Adrenal gland (tissue), 5 donors: ENCODE results near the gene NIM1K.

ENCODE experiments used
- POLR2A ChIP-seq, 2 donors: fragments of 450-650 bp; IDR thresholded peaks; one replicate each; pipeline ENCODE4 v1.6.1; 2017; ENCODE audit warnings: antibody characterized with exemption in 2 of 2, mild to moderate bottlenecking in 2 of 2, moderate library complexity in 1 of 2
- TF ChIP-seq, protein P1 (sequence below), 6 experiments: fragments of 450-650 bp in 4 of 6; fragments of 200-600 bp in 2 of 6; sonication (generic) in 1 of 6; IDR thresholded peaks; 1 replicate in 5 of 6; 2 replicates in 1 of 6; pipeline versions ENCODE4 v1.5.1 to v1.8.0; 2016 to 2021; ENCODE audit warnings: antibody characterized with exemption in 6 of 6, mild to moderate bottlenecking in 2 of 6, moderate library complexity in 1 of 6
- donor health status: DM: no; HTN: no; CAD: no.

GRCh38 chr5:43242196-43242595 is 50.2 kb downstream of the NIM1K start:
- TF ChIP-seq POLR2A (IDR thresholded peaks at IDR 0.05), result no peak
- TF ChIP-seq, protein P1, sequence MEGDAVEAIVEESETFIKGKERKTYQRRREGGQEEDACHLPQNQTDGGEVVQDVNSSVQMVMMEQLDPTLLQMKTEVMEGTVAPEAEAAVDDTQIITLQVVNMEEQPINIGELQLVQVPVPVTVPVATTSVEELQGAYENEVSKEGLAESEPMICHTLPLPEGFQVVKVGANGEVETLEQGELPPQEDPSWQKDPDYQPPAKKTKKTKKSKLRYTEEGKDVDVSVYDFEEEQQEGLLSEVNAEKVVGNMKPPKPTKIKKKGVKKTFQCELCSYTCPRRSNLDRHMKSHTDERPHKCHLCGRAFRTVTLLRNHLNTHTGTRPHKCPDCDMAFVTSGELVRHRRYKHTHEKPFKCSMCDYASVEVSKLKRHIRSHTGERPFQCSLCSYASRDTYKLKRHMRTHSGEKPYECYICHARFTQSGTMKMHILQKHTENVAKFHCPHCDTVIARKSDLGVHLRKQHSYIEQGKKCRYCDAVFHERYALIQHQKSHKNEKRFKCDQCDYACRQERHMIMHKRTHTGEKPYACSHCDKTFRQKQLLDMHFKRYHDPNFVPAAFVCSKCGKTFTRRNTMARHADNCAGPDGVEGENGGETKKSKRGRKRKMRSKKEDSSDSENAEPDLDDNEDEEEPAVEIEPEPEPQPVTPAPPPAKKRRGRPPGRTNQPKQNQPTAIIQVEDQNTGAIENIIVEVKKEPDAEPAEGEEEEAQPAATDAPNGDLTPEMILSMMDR (IDR thresholded peaks at IDR 0.05), result no peak
